CD4-positive, alpha-beta T cell treated with Interleukin-4 for 1 hour (primary cell): ENCODE measurements around the gene MSLN.

Source experiments
- DNase-seq, 2 donors: peaks; one replicate each; pipeline ENCODE4 v3.0.0-alpha.2; 2020 to 2022

The MSLN gene

GRCh38 chr16:794853-795466, 34.4 kb downstream of the MSLN start:
- DNase-seq, result no peak

GRCh38 chr16:795580-796229, 35.2 kb downstream of the MSLN start:
- DNase-seq, result no peak

DNA sequence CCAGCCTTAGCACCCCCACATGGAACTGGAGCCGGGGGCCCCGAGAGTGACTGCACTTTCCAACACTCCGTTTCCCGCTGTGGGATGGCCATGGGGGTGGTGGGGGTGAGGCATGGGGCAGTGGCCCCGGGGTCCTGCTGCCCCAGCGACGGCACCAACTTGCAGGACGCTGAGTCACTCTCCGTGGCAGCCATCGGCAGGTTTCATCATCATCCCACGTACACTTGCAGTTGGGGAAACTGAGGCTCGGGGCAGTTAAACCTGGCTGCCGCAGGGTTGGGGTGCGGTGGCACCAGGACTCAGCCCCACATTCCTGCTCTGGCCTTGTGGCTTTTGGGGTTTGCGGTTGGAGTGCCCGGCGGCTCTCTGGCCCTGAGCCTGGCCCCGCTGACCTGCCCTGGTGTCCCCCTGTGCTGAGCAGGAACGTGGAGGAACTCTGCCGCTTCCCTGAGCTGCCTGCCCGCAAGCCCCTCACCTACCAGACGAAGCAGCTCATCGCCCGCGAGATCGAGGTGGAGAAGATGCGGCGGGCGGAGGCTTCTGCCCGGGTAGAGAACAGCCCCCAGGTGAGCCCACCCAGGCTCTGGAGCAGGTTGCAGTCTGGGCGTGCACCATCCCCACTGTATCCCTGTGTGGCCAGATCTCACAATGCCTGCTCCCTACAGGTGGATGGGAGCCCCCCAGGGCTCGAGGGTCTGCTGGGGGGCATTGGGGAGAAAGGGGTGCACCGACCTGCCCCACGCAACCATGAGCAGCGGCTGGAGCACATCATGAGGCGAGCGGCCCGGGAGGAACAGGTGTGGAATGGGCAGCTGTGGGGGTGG, 36.0 kb downstream of the MSLN start:
- no peak for DNase-seq

DNA sequence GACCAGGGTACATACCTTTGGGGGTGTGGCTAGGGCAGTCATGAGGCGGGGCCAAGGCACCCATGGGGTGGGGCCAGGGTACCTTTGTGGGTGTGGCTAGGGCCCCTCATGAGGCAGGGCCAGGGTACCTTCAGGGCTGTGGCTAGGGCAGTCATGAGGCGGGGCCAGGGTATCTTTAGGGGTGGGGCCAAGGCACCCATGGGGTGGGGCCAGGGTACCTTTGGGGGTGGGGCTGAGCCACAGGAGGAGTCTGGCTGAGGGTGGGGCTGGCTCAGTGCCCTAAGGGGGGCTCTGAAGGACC, 36.5 kb downstream of the MSLN start:
- no peak for DNase-seq

DNA sequence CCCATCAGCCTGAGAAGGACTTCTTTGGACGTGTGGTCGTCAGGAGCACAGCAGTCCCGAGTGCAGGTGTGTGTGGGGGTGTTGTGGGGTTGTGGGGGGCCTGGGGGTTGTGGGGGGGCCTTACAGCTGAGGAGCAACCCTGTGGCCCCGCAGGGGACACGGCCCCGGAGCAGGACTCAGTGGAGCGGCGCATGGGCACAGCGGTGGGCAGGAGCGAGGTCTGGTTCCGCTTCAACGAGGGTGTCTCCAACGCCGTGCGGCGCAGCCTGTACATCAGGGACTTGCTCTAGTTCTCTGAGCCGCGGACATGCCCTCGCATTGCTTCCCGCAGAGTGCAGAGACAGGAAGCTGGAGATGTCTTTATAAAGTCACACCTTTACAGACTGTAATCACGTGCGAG, 37.2 kb downstream of the MSLN start:
- DNase-seq, result no peak

GRCh38 chr16:798666-799065, 38.1 kb downstream of the MSLN start:
- no peak for DNase-seq

DNA sequence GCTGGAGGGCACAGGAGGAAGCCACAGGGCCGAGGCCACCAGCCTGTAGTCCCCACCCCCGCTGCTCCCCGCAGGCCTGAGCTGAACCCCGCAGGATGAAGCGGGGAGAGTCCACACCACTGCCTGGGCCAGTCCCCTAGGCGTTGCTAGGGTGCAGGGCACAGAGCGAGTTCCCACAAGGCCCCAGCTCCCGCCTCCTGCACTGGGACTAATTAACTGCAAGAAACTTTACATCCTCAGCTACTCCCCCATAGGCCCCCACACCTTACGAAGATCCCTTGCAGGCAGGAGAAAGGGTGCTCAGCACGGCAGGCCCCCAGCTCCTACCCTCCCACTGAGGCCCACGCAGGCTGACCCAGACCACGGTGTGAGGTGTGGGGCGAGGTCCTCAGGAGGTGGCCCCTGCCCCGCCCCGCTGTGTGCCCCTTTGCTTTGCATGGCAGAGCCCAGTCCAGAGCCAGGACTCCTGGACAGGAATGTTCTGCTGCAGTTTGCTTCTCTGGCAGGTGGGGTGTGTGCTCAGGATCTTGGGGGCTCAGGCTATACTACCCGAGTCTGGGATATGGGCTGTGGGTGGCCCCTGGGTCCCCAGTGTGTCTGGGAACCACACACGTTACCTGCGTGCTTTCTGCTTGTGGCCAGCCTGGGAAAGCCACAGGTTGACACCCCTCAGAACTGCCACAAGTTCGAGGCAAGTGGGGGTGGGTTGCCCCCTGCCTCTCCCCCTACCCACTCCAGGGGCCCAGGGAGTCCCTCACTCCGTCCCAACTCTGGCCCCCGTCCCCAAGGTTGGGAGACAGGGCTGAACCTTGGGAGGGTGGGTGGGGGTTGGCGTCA, 38.8 kb downstream of the MSLN start:
- no peak for DNase-seq

DNA sequence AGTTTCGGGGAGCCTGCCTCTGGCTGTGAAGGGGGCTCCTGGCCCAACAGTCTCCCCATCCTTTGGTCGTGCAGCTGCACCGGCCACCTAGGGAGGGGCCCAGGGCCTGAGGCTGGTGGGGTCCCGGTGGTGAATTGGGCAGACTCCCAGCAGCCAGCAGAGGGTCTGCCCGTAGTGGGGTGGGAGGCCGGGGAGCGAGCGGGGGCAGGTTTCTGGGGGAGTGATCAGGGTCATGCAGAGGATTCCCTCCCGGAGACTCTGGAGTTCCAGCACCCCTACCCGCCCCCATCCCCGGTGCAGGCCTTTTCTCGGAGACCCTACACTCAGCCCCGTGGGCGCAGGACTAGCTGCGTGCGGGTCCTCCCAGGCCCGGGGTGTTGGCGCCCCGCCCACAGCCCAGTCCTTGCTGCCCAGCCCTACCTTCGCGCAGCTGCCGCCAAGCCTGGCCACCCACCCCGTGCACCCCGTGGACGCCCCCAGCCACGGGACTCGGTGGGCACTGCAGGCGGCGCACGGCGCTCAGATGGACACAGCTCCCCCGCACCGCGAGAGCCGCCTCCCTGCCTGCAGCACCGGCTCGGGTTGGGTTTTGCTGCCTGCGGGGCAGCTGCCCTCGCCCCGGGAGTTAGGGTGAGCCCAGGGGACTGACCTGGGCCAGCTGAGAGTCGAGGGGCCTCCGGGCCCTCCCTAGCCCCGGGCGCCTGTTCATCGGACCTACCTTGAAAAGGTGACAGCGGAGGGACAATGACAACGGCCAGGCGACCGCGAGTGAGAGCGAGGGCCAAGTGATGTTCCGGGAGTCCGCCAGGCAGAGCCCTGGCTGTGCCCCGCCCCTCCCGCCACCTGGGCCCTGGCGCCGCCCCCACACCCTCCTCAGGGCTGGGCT, 39.7 kb downstream of the MSLN start, which contains the start of gene GNG13:
Gene GNG13 (minus strand): TSS at position 787 of the 886 bp plus-strand sequence. CDS start 1,657 bp downstream, outside the sequence.
- no peak for DNase-seq

DNA sequence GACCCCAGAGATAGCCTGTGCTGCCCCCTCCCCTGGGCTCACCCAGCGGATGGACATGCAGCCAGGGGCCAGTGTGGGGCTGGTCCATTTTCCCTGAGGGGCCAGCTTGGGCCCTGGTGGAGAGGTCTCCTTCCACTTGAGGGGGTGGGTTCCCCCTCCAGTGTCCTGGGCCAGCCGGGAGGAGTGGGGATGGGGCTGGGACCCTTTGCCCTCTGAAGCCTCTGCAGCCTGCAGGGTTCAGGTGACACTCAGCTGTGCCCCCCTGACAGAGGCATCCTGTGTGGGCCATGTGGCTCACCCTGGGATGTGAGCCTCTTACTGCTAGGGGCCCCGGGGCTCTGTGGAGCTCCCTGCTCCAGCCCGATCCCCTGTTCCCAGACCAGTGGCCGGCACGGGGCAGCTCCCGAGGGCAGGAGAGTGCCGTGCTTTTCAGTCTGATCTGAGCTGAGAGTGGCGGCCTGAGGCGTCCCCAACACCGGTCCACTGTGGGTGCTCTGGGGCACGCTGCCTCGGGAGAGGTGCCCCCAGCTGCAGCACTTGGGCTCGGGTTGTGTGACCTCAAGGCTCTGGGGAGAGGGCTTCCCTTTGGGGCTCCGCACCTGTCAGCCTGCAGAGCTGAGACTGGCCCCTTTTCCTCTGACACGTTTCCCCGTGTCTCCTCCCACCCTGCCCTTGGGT, 40.4 kb downstream of the MSLN start:
- no peak for DNase-seq

DNA sequence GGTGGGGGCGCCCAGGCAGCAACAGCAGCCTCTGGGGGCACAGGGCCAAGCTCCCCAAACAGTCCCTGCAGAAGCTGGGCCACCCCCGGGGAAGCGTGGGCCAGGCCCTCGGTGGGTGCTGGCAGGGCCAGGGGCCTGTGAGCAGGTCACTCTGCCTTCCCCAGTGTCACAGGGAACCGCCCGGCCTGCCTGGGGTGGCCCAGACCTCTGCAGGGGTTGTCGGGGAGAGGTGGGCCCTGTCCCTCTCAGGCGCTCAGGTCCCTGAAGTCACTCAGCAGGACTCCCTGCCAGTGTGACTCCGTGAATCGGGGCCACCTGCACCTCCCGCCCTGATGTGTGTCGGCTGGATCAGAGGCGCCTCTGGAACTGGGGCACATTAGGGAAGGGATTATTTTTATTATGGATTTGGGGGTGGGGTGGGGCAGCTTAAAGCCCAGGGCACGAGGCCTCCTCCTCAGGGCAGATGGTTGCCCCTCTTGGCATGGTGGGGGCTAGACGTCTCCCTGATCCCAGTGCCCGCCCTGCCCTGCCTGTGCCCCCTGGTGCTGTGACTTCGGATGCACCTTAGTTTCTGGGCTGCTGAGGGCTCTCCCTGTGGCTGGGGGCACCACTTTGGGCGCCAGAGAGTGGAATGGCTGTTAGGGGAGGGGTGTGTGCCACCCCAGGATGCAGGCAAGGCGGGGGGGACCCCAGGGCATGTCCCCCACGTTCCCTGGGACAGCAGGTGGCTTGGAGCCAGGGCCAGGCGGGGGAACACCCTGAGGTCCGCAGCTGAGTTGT, 41.2 kb downstream of the MSLN start:
- no peak for DNase-seq

GRCh38 chr16:802461-802860, 41.9 kb downstream of the MSLN start:
- DNase-seq, result no peak

DNA sequence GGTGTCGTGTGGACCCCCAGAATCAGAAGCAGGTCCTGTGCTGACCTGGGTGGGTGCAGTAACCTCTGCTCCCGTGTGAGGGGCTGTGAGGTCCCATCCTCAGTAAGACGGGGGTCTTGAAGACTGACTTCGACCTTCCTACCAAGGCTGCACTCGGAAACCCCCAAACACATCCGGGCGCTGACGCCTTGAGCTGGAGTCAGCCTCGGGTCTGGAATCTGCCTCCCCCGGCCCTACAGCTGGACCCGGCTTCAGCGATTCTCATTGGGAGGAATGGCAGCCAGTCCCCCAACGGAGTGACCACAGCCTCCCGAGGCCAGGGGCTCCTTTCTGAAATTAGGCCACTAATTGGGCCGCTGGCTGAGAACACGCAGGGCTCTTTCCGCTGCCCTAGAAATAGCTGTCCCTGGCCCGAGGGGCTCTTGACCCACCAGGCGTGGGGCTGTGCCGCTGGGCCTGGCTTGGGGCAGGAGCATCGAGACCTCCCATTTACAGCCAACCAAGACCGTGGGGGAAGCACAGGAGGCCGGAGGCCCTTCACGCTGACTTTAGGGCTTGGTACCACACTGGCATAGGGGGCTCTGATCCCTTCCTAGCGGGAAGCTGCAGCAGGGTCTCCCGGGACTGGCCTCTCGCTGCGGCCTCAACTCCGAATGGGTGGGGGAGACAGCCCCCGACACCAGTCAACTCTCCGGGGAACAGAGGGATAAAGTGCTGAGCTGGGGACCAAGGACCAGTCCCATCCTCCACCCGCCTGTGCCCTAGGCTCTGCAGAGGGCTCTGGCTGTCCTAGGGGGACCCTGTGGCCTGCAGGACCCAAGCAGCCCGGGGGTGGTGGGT, 42.6 kb downstream of the MSLN start:
- DNase-seq, result no peak

GRCh38 chr16:803754-804080, 43.2 kb downstream of the MSLN start:
- no peak for DNase-seq

- no peak for DNase-seq
These were observed 43.9 kb downstream of the MSLN start for GRCh38 chr16:804193-805048.

DNA sequence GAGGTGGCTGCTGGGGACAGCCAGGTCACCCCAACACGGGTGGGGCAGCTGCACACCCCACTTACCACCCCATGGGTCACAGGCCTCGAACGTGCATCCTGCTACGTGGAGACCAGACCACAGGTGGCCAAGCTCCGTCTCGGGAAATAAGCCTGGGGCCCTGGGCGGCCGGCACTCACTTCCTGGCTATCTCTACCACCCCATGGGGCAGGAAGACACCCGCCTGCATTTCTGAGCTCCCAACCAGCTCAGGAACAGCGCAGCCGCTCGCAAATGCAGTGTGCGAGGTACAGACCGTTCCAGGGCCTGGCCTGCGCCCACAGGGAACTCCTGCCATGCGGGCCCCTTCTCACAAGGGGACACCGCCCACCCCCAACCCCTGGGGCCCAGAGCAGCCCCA, 44.9 kb downstream of the MSLN start:
- no peak for DNase-seq

GRCh38 chr16:807347-808084, 47.0 kb downstream of the MSLN start:
- DNase-seq, result peak; percentile 84 to 89

- DNase-seq, result no peak
These were observed 47.5 kb downstream of the MSLN start for GRCh38 chr16:808085-808386.

- peak; percentile 20 to 33 for DNase-seq
These were observed 52.8 kb downstream of the MSLN start for GRCh38 chr16:813204-813915.
